H7 (cell line): ENCODE data around the gene HTATIP2. TPM values are rescaled to one million over a fixed set of nuclear protein-coding genes. Genes with fewer than 3 reads are reported as not detected.

ENCODE experiments used
- DNase-seq: peaks from one replicate; pipeline ENCODE4 v3.0.0; 2012
- H3K27me3 ChIP-seq: 2 replicates; pipeline ENCODE4 v1.6.0; 2011; ENCODE audit warnings: mild to moderate bottlenecking, low read length; ENCODE audit not compliant: control insufficient read depth, insufficient read depth
- H3K36me3 ChIP-seq: replicated peaks from 2 replicates; pipeline ENCODE4 v1.5.1; 2011; ENCODE audit warnings: low read length; ENCODE audit not compliant: control insufficient read depth, insufficient read depth
- H3K4me3 ChIP-seq: 2 replicates; pipeline ENCODE4 v1.5.1; 2011; ENCODE audit warnings: low read depth, mild to moderate bottlenecking, control low read depth, low read length, moderate library complexity; ENCODE audit not compliant: insufficient read depth
- total RNA-seq: library from RNA; depleted of rRNA; stranded (reverse); fragments of >200 nt; shearing (Covaris generic); gene quantifications from 2 replicates; pipeline ENCODE4 v1.2.3, GENCODE V29; 2014; rRNA removed

HTATIP2 gene
- total RNA-seq, 1 experiment from 2014 or later = 42.5 TPM

DNA sequence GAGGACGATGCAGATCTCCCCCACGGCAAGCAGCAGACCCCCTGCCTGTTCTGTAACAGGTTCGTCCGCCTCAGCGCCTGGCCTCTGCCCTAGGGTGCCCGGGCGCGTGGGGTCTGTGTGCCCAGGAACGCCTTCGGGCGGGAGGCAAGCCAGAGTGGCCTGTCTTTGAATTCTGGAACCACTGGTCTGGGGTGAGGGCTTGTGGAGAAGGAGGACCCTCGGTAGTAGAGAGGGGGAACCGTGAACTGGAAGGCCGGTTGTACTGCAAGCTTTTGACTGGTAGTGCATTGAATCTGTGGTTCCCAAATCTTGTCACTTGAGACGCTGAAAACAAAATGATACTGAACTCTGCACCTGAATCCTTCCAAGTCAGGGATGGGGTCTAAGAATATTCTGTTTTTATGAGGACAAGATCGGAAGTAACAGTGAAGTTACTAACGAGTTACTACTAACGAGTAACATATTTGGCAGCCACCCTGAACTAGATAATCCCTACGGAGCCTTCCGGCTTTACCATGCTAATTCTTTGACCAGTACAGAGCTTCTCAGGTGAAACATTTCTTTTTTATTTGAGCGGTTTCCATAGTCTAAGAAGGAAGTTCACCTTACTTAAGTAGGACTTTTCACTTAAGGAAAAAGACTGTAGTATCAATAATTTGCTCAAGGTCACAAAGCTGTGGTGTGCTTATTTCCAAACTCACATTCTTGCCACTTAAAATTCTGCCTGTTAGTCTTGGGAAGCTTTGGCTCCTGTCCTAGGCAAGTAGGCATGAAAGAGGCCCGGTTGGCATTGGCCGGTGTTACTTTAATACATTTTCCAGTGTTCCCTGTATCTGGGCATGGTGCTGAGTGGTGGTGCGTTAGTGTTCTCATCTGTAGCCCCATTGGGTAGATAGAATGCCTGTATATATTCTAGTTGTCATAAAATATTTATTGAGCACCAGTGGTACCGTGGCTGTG, 24.9 kb downstream of the HTATIP2 start:
- no peaks in the 10 kb centered on the region; the same call in 1 of the 2 replicates for H3K36me3 ChIP-seq
- peak; percentile 63 for DNase-seq

GRCh38 chr11:20397281-20397680, 33.8 kb downstream of the HTATIP2 start:
- peaks cover 3% of the 10 kb centered on the region for H3K36me3 ChIP-seq
- peak; percentile 26 for DNase-seq
- H3K27me3 ChIP-seq = no peaks in the 10 kb centered on the region
- no peak overlapping the region for H3K4me3 ChIP-seq

More for the DNA sequence above, 24.9 kb downstream of the HTATIP2 start:
- Histone ChIP-seq H3K27me3 (no peaks in the 10 kb centered on the region), H3K4me3 (peak overlapping the region; percentile 82)

DNA sequence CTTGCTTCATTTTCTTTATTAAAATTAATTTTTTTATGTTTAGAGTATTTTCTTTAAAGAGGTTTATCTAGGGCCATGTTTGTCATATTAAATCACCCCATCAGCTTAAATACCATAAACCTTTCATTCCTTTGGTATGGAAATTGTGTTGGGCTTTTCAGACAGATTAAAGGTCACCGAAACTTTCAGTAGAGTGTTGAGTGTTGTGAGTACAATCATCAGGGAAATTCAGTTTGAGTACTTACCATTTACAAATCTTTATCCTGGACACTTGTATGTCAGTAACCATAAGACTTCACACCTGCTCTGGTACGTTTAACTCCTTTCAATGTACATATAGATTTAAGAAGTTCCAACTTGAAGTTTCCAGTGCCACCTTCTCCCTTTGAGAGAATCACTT, 36.0 kb downstream of the HTATIP2 start:
- peaks cover 3% of the 10 kb centered on the region; the same call in 1 of the 2 replicates for H3K36me3 ChIP-seq
- H3K4me3 ChIP-seq = no peak overlapping the region
- no peaks in the 10 kb centered on the region for H3K27me3 ChIP-seq
- DNase-seq = no peak

- Histone ChIP-seq H3K36me3 (peaks cover 8% of the 10 kb centered on the region), H3K4me3 (no peak overlapping the region), H3K27me3 (no peaks in the 10 kb centered on the region)
- no peak for DNase-seq
These were observed 39.5 kb downstream of the HTATIP2 start for GRCh38 chr11:20403059-20403458.

GRCh38 chr11:20406484-20406883, 43.0 kb downstream of the HTATIP2 start:
- no peaks in the 10 kb centered on the region for H3K27me3 ChIP-seq
- no peak overlapping the region for H3K4me3 ChIP-seq

GRCh38 chr11:20407344-20407743, 43.8 kb downstream of the HTATIP2 start:
- Histone ChIP-seq H3K36me3 (peaks cover 5% of the 10 kb centered on the region), H3K27me3 (no peaks in the 10 kb centered on the region), H3K4me3 (no peak overlapping the region)
- no peak for DNase-seq

More at GRCh38 chr11:20406484-20406883, 43.0 kb downstream of the HTATIP2 start:
- H3K36me3 ChIP-seq = peaks cover 5% of the 10 kb centered on the region
- DNase-seq = no peak

DNA sequence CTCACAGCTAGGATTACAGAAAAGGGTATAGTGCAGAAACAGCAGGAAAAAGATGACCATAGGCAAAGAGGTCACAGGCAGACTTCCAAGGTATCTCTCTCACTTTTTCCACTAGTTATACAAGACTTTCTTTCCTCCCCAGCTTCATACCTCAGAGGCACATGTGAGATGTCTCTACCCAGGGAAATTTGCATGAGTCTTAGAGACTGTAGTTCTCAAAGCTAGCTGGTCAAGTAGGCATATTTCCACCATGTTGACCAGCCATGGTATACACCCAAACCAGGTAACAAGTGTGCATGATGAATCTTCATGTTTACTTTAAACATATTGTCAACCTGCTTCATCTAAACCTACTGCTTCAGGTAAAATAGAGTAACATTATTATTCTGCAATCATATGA, 51.9 kb downstream of the HTATIP2 start:
- no peak overlapping the region for H3K4me3 ChIP-seq
- H3K36me3 ChIP-seq = no peaks in the 10 kb centered on the region; the same call in 1 of the 2 replicates
- H3K27me3 ChIP-seq = no peaks in the 10 kb centered on the region
- no peak for DNase-seq

DNA sequence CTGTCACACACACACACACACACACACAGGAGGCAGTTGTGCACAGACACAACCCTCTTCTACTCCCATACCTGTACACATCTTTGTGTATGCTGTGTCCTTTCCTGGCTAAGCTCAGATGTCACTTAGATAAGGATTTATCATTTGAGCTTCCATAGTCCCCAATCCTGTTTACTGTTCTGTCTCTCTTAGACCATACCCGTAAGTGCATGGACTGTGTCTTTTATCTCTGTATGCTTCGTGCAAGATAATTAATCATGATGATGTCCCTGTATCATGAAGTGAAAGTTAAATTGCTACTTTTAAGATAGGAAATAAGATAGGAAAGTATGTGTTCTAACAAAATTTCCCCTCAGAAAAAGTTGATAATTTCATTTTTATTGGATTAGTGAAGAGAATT, 54.3 kb downstream of the HTATIP2 start:
- Histone ChIP-seq H3K4me3 (no peak overlapping the region), H3K27me3 (no peaks in the 10 kb centered on the region), H3K36me3 (no peaks in the 10 kb centered on the region; the same call in 1 of the 2 replicates)
- no peak for DNase-seq

DNA sequence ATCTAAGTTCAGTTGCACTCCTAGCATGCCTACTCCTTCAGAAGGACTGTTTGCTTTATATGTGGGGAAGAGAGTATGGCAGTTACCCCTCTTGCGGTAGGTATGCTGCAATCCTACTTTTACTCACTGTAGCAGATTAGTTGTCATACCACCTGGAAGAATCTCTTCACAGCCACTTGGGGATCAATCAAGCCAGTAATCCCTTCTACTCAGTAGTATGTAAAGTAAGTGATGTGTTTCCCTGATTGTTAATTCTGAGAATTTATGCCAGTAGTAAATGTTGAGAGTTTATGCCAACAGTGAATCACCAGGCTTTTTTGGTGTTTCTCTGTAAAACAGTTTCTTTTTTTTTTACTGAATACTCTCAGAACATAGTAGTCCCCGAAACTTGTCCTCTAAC, 58.4 kb downstream of the HTATIP2 start:
- Histone ChIP-seq H3K27me3 (no peaks in the 10 kb centered on the region), H3K4me3 (no peak overlapping the region), H3K36me3 (no peaks in the 10 kb centered on the region; the same call in 1 of the 2 replicates)
- no peak for DNase-seq

DNA sequence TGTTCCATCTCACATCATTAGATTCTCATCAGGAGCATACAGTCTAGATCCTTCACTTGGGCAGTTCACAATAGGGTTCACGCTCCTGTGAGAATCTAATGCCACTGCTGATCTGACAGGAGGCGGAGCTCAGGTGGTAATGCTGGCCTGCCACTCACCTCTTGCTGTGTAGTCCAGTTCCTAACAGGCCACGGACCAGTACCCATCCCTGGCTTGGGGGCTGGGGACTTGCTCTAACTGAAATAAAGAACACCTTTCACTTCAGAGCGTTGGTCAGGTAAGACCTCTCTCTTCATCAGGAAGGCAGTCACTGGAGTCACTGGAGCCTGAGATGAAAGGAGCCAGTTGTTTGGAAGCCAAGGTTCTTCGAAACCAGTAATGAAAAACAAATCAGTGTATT, 65.7 kb downstream of the HTATIP2 start:
- Histone ChIP-seq H3K36me3 (no peaks in the 10 kb centered on the region; the same call in none of the 2 replicates), H3K4me3 (no peak overlapping the region), H3K27me3 (no peaks in the 10 kb centered on the region)
- DNase-seq = no peak

Other genes starting within 250 kb of the HTATIP2 start
- 0.59 and 1.8 TPM in 2 replicates for gene DBX1, start 203.2 kb upstream of the HTATIP2 start, total RNA-seq
- gene PRMT3, start 24.0 kb downstream of the HTATIP2 start, total RNA-seq = 49.8 and 58.9 TPM in 2 replicates
- gene SLC6A5, start 235.9 kb downstream of the HTATIP2 start, total RNA-seq = 0.30 TPM in 1 of 2 replicates, not detected in the other